ENCODE measurements around the gene KCNIP3. TPM values are rescaled to one million over a fixed set of nuclear protein-coding genes. Genes with fewer than 3 reads are reported as not detected.

The KCNIP3 gene
- total and polyA plus RNA-seq, 9 of the 15 experiments (the other 6 are each of a cell fraction or from before 2014, with no cell fraction given), result 0.04 TPM; not detected in 8

DNA sequence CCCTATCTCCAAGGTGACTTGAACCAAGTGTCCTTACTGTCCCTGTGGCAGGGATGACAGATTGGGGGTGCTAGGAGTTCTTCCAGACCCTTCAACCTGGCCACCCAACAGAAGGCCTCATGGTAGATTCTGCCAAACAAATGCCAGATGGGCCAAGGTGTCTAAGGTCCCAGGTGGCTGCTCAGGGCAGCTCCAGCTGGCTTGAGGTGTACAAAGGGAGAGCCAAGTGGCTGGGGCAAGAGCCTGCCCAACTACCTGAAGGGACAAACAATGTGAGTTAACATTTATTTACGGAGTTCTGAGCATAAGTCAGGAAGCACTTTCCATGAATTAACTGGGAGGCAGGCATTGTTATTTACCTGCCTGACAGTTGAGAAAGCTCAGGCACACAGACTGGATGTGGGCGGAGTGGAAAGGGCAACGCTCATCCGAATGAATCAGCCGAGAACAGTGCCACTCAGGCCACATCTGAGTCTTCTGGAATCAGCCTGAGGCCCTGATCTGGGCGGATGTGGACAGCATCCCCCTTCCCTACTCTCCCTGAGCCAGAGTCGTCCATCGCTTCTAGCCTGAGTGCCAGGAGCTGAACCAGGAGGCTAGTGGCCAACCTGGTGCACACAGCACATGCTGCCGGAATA, 4.4 kb upstream of the KCNIP3 start:
- no peak for TF ChIP-seq ZNF436 (CRISPR knock-in tag; IDR thresholded peaks at IDR 0.05)
- no peak for TF ChIP-seq POLR2AphosphoS5 (IDR thresholded peaks at IDR 0.05; ENCODE audit: control insufficient read depth, insufficient read depth, low read depth, low read length)
- no peak for TF ChIP-seq RCOR1 (IDR thresholded peaks at IDR 0.05; ENCODE audit: borderline replicate concordance in 1 of 2, low read depth in 2 of 2, low read length in 2 of 2)
- TF ChIP-seq ZNF592 (IDR thresholded peaks at IDR 0.05), result no peak
- TF ChIP-seq NRF1 (conservative IDR thresholded peaks at IDR 0.05 in 1 of 2, IDR thresholded peaks at IDR 0.05 in 1 of 2), result no peak
- no peak for TF ChIP-seq GATAD2A (IDR thresholded peaks at IDR 0.05)
- no peak for TF ChIP-seq ZNF764 (CRISPR knock-in tag; IDR thresholded peaks at IDR 0.05; ENCODE audit: low read depth)
- TF ChIP-seq, protein P1, sequence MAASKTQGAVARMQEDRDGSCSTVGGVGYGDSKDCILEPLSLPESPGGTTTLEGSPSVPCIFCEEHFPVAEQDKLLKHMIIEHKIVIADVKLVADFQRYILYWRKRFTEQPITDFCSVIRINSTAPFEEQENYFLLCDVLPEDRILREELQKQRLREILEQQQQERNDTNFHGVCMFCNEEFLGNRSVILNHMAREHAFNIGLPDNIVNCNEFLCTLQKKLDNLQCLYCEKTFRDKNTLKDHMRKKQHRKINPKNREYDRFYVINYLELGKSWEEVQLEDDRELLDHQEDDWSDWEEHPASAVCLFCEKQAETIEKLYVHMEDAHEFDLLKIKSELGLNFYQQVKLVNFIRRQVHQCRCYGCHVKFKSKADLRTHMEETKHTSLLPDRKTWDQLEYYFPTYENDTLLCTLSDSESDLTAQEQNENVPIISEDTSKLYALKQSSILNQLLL (CRISPR knock-in tag; IDR thresholded peaks at IDR 0.05; ENCODE audit: borderline replicate concordance), result no peak
- TF ChIP-seq RHOXF2B (CRISPR knock-in tag; conservative IDR thresholded peaks at IDR 0.05), result no peak
- no peak for TF ChIP-seq JUNB (CRISPR knock-in tag; conservative IDR thresholded peaks at IDR 0.05)
- ATAC-seq (no peak), FAIRE-seq (no peak), DNase-seq (ENCODE audit: extremely low read depth in 1 of 4, low spot score in 3 of 4) (no peak)
- CTCF ChIA-PET (ENCODE audit: low intra/inter-chr PET ratio), result no interaction called here
- no peak overlapping the region for H3K4me2 ChIP-seq (ENCODE audit: insufficient read depth, low read length)
- in situ Hi-C loops (cut with MboI), result no loop called here
- H3K79me2 ChIP-seq (ENCODE audit: control insufficient read depth, insufficient read depth, low read length), result no peaks in the 10 kb centered on the region
- 2% methylated on average over 9 of the region's 9 CpGs for WGBS (ENCODE audit: insufficient coverage, low coverage, missing lambda C conversion rate)
- H3K27ac ChIP-seq (ENCODE audit: extremely low read depth, low read depth, low read length), result no peak overlapping the region
- H3K9me3 ChIP-seq (replicated peaks; ENCODE audit: control insufficient read depth, insufficient read depth, low read depth, low read length), result no peaks in the 10 kb centered on the region
- intact Hi-C loops (cut with micrococcal nuclease), result no loop called here
- H2AFZ ChIP-seq (ENCODE audit: low read depth, low read length), result no peak overlapping the region
- H3K4me1 ChIP-seq (replicated peaks in 1 of 2; ENCODE audit: control insufficient read depth in 2 of 2, insufficient read depth in 2 of 2, low read length in 2 of 2), result no peaks in the 10 kb centered on the region
- no peaks in the 10 kb centered on the region for H4K20me1 ChIP-seq (replicated peaks; ENCODE audit: control insufficient read depth, insufficient read depth, low read length)
- no peaks in the 10 kb centered on the region for H3K36me3 ChIP-seq (ENCODE audit: control insufficient read depth, insufficient read depth, low read length)
- BruUV-seq (replicated peaks), result no TSS peak
- POLR2A ChIA-PET, result no interaction called here
- no peak overlapping the region for H3K9ac ChIP-seq (ENCODE audit: insufficient read depth in 1 of 2, low read depth in 2 of 2, low read length in 2 of 2)
- no peaks in the 10 kb centered on the region for H3K9me1 ChIP-seq (ENCODE audit: control insufficient read depth, insufficient read depth, low read length)
- peaks cover 3 to 30% of the 10 kb centered on the region in 2 experiments; a peak in 3 of 5 replicates for H3K27me3 ChIP-seq (ENCODE audit: control insufficient read depth in 2 of 2, insufficient read depth in 2 of 2, low read length in 2 of 2)
- no peak overlapping the region for H3K4me3 ChIP-seq

All from K562 (cell line).